Measurements from ENCODE around the gene IMMP2L. TPM values are rescaled to one million over a fixed set of nuclear protein-coding genes. Genes with fewer than 3 reads are reported as not detected.

IMMP2L gene
- polyA plus RNA-seq, 1 of the 3 experiments (the other 2 are of a cell fraction): 10.7 TPM

DNA sequence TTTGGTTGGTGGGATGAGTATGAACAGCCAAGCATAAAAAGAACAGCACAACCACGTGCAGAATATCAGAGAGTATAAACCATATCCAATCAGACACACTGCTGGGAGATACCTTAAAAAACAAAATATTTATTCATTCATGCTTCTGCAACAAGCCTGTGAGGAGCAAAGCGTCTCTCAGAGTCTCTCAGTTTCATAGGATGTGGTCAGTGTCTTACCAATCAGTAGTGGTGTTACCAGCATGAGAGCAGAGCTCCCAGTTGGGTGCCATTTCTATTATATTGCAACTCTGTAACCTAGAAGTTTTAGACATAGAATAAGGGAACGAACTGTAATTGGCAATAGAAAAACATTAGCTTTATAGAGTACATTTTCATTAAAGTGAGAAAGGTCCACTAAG lies 917.2 kb downstream of the IMMP2L start:
- TF ChIP-seq NFIC (IDR thresholded peaks at IDR 0.05; ENCODE audit: borderline replicate concordance): no peak
- TF ChIP-seq, protein P1, sequence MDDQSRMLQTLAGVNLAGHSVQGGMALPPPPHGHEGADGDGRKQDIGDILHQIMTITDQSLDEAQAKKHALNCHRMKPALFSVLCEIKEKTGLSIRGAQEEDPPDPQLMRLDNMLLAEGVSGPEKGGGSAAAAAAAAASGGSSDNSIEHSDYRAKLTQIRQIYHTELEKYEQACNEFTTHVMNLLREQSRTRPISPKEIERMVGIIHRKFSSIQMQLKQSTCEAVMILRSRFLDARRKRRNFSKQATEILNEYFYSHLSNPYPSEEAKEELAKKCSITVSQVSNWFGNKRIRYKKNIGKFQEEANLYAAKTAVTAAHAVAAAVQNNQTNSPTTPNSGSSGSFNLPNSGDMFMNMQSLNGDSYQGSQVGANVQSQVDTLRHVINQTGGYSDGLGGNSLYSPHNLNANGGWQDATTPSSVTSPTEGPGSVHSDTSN (IDR thresholded peaks at IDR 0.05): no peak
- TF ChIP-seq, protein P2, sequence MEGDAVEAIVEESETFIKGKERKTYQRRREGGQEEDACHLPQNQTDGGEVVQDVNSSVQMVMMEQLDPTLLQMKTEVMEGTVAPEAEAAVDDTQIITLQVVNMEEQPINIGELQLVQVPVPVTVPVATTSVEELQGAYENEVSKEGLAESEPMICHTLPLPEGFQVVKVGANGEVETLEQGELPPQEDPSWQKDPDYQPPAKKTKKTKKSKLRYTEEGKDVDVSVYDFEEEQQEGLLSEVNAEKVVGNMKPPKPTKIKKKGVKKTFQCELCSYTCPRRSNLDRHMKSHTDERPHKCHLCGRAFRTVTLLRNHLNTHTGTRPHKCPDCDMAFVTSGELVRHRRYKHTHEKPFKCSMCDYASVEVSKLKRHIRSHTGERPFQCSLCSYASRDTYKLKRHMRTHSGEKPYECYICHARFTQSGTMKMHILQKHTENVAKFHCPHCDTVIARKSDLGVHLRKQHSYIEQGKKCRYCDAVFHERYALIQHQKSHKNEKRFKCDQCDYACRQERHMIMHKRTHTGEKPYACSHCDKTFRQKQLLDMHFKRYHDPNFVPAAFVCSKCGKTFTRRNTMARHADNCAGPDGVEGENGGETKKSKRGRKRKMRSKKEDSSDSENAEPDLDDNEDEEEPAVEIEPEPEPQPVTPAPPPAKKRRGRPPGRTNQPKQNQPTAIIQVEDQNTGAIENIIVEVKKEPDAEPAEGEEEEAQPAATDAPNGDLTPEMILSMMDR (IDR thresholded peaks at IDR 0.05): no peak
- TF ChIP-seq TCF12 (IDR thresholded peaks at IDR 0.05): no peak
- TF ChIP-seq, protein P3, sequence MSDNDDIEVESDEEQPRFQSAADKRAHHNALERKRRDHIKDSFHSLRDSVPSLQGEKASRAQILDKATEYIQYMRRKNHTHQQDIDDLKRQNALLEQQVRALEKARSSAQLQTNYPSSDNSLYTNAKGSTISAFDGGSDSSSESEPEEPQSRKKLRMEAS (IDR thresholded peaks at IDR 0.05; ENCODE audit: low read depth): no peak
- TF ChIP-seq, protein P4, sequence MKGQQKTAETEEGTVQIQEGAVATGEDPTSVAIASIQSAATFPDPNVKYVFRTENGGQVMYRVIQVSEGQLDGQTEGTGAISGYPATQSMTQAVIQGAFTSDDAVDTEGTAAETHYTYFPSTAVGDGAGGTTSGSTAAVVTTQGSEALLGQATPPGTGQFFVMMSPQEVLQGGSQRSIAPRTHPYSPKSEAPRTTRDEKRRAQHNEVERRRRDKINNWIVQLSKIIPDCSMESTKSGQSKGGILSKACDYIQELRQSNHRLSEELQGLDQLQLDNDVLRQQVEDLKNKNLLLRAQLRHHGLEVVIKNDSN (IDR thresholded peaks at IDR 0.05; ENCODE audit: borderline replicate concordance, low read depth): no peak
- no peak for TF ChIP-seq REST (IDR thresholded peaks at IDR 0.05; ENCODE audit: low read depth, low read length)
- TF ChIP-seq SIN3A (IDR thresholded peaks at IDR 0.05; ENCODE audit: borderline replicate concordance, low read depth, low read length): no peak
- TF ChIP-seq RXRA (IDR thresholded peaks at IDR 0.05; ENCODE audit: borderline replicate concordance, low read depth): no peak
- no peak for TF ChIP-seq MXI1 (IDR thresholded peaks at IDR 0.05; ENCODE audit: low read depth, low read length)
- no peak for TF ChIP-seq ZBTB33 (IDR thresholded peaks at IDR 0.05; ENCODE audit: borderline replicate concordance, low read depth)
- no peak for TF ChIP-seq FOXJ3 (CRISPR knock-in tag; IDR thresholded peaks at IDR 0.05)
- no peak for TF ChIP-seq SMC3 (IDR thresholded peaks at IDR 0.05; ENCODE audit: low read depth, low read length)
- no peak for TF ChIP-seq FOXM1 (IDR thresholded peaks at IDR 0.05; ENCODE audit: low read depth)
- no peak for TF ChIP-seq YY1 (IDR thresholded peaks at IDR 0.05; ENCODE audit: low read depth)
- Histone ChIP-seq H3K36me3 (replicated peaks in 1 of 2; ENCODE audit: control insufficient read depth in 1 of 2, insufficient read depth in 2 of 2, low read length in 1 of 2) (no peaks in the 10 kb centered on the region), H4K20me1 (ENCODE audit: insufficient read depth) (no peaks in the 10 kb centered on the region), H2AFZ (ENCODE audit: low read depth) (no peak overlapping the region), H3K9ac (no peak overlapping the region), H3K4me1 (ENCODE audit: control insufficient read depth in 1 of 2, insufficient read depth in 2 of 2, low read depth in 1 of 2, low read length in 1 of 2) (peaks cover 0 to 3% of the 10 kb centered on the region in 2 experiments; a peak in 2 of 4 replicates), H3K4me3 (ENCODE audit: low read depth in 2 of 2, low read length in 1 of 2) (no peak overlapping the region), H3K4me2 (no peak overlapping the region), H3K9me2 (0 out of 2 replicates have a peak, but pooled peaks cover 2% of the 10 kb centered on the region), H3K27ac (ENCODE audit: low read depth in 2 of 2, low read length in 1 of 2) (no peak overlapping the region), H3K79me2 (ENCODE audit: insufficient read depth) (no peaks in the 10 kb centered on the region), H3K9me3 (no peaks in the 10 kb centered on the region), H3F3A (replicated peaks; ENCODE audit: insufficient read depth) (no peaks in the 10 kb centered on the region), H3K27me3 (ENCODE audit: insufficient read depth) (no peaks in the 10 kb centered on the region)
- no peak for DNase-seq
- ChIA-PET CTCF (no interaction called here), POLR2A (no interaction called here)
- WGBS (ENCODE audit: low lambda C conversion rate): 16% methylated on average over 3 of the region's 3 CpGs

All from SK-N-SH (cell line).